Fibroblast of skin of scalp (primary cell): ENCODE data around the gene FSTL5. TPM values are rescaled to one million over a fixed set of nuclear protein-coding genes. Genes with fewer than 3 reads are reported as not detected.
"Not testable (repeated sequence)": the region's sequence is repeated elsewhere in the genome, so short reads cannot be mapped to it uniquely, and the experiment has no call there.

Experiments
- DNase-seq: peaks from one replicate; pipeline ENCODE4 v3.0.0-alpha.2; 2013
- polyA plus RNA-seq, 2 experiments: library from polyadenylated mRNA; unstranded; fragments of 120-200 nt; gene quantifications; one replicate each; pipeline ENCODE4 v1.2.1, GENCODE V29; 2013; ENCODE audit not compliant: insufficient read length in 2 of 2

The FSTL5 gene
- polyA plus RNA-seq (2013, experiment 1 of 2; ENCODE audit: insufficient read length): 0.02 TPM
- polyA plus RNA-seq (2013, experiment 2 of 2; ENCODE audit: insufficient read length): 0.18 TPM

GRCh38 chr4:162163892-162164759 lies at the start of gene FSTL5:
FSTL5 (minus strand) TSS chr4:162164000; CDS start chr4:162111396, 52,604 bp downstream.
- DNase-seq: peak; percentile 78

- DNase-seq: no peak
Measured at GRCh38 chr4:162209706-162210105, 45.9 kb upstream of the FSTL5 start.

- not testable (repeated sequence) for DNase-seq
Measured at GRCh38 chr4:162203478-162203877, 39.7 kb upstream of the FSTL5 start.

GRCh38 chr4:162201673-162202072 lies 37.9 kb upstream of the FSTL5 start:
- DNase-seq: peak; percentile 63

- DNase-seq: peak; percentile 1
Measured at GRCh38 chr4:162170509-162170908, 6.7 kb upstream of the FSTL5 start.

GRCh38 chr4:162164906-162165510 lies 1.2 kb upstream of the FSTL5 start:
- peak; percentile 28 for DNase-seq

- no peak for DNase-seq
Measured at GRCh38 chr4:162162672-162163071, 1.1 kb downstream of the FSTL5 start.

- DNase-seq: no peak
Measured at GRCh38 chr4:162157241-162157640, 6.6 kb downstream of the FSTL5 start.

- no peak for DNase-seq
Measured at GRCh38 chr4:162154862-162155540, 8.8 kb downstream of the FSTL5 start.

- no peak for DNase-seq
Measured at GRCh38 chr4:162151850-162152249, 11.9 kb downstream of the FSTL5 start.

- DNase-seq: no peak
Measured at GRCh38 chr4:162151386-162151785, 12.4 kb downstream of the FSTL5 start.

GRCh38 chr4:162149644-162150043 lies 14.2 kb downstream of the FSTL5 start:
- no peak for DNase-seq

GRCh38 chr4:162140051-162140683 lies 23.6 kb downstream of the FSTL5 start:
- no peak for DNase-seq

GRCh38 chr4:162139412-162139811 lies 24.4 kb downstream of the FSTL5 start:
- DNase-seq: no peak

GRCh38 chr4:162131256-162131655 lies 32.5 kb downstream of the FSTL5 start:
- no peak for DNase-seq

GRCh38 chr4:162126729-162127128 lies 37.1 kb downstream of the FSTL5 start:
- no peak for DNase-seq

GRCh38 chr4:162117051-162117450 lies 46.7 kb downstream of the FSTL5 start:
- no peak for DNase-seq

GRCh38 chr4:162116095-162116779 lies 47.6 kb downstream of the FSTL5 start:
- DNase-seq: no peak

GRCh38 chr4:162115333-162115732 lies 48.5 kb downstream of the FSTL5 start:
- DNase-seq: no peak

- DNase-seq: no peak
Measured at GRCh38 chr4:162111078-162111477, 52.7 kb downstream of the FSTL5 start.

GRCh38 chr4:162104459-162105124 lies 59.2 kb downstream of the FSTL5 start:
- DNase-seq: no peak
